ENCODE measurements around the gene CACNA1C. TPM values are rescaled to one million over a fixed set of nuclear protein-coding genes. Genes with fewer than 3 reads are reported as not detected.

The CACNA1C gene
- total RNA-seq, 2 donors from 2014 or later: 0.86 to 6.3 TPM

DNA sequence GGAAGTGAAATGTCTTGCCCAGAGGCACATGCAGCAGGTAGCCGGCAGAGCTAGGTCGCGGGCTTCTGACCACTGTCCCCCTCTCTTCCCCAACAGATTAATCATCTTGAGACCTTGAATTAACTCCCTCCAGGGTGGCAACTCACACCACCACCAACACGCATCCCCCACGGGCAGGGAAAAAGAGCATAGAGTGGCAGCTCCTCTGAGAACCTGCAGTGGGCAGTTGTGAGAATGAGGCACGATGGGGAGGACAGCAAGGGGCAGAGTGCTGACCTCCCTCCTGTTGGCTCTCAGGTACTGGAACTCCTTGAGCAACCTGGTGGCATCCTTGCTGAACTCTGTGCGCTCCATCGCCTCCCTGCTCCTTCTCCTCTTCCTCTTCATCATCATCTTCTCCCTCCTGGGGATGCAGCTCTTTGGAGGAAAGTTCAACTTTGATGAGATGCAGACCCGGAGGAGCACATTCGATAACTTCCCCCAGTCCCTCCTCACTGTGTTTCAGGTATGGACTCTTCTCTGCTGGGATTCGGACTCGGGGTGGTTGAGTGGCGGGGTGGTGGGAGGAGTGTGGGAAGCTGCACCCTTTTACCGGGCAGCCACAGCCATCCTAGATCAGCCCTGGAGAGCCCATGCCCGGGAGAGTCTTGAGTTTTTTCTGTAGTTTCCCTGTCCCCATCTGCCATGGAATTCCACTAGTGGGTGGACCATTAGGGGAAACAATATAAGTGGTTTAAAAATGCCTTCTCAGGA, 528.7 kb downstream of the CACNA1C start:
- H3K36me3 Mint-ChIP-seq (ENCODE audit: low read depth): no peaks in the 10 kb centered on the region
- H3K4me1 ChIP-seq (ENCODE audit: control insufficient read depth, insufficient read depth, low read length): no peaks in the 10 kb centered on the region
- TF ChIP-seq, protein P1, sequence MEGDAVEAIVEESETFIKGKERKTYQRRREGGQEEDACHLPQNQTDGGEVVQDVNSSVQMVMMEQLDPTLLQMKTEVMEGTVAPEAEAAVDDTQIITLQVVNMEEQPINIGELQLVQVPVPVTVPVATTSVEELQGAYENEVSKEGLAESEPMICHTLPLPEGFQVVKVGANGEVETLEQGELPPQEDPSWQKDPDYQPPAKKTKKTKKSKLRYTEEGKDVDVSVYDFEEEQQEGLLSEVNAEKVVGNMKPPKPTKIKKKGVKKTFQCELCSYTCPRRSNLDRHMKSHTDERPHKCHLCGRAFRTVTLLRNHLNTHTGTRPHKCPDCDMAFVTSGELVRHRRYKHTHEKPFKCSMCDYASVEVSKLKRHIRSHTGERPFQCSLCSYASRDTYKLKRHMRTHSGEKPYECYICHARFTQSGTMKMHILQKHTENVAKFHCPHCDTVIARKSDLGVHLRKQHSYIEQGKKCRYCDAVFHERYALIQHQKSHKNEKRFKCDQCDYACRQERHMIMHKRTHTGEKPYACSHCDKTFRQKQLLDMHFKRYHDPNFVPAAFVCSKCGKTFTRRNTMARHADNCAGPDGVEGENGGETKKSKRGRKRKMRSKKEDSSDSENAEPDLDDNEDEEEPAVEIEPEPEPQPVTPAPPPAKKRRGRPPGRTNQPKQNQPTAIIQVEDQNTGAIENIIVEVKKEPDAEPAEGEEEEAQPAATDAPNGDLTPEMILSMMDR (conservative IDR thresholded peaks at IDR 0.05): peak; percentile 59
- no peak overlapping the region for H3K4me3 ChIP-seq (ENCODE audit: low read length)
- H3K36me3 ChIP-seq (ENCODE audit: control insufficient read depth, insufficient read depth, low read length): no peaks in the 10 kb centered on the region
- no peak overlapping the region for H3K27ac ChIP-seq (ENCODE audit: low read depth, low read length)
- no peak overlapping the region for H3K4me3 Mint-ChIP-seq
- no peak overlapping the region for H3K9ac ChIP-seq (ENCODE audit: extremely low read depth, low read length, poor library complexity, severe bottlenecking)
- peaks cover 27% of the 10 kb centered on the region for H3K27me3 ChIP-seq (ENCODE audit: control insufficient read depth, insufficient read depth, low read length, poor library complexity, severe bottlenecking)
- peaks cover 51% of the 10 kb centered on the region for H3K27me3 Mint-ChIP-seq (ENCODE audit: insufficient read depth)
- no peaks in the 10 kb centered on the region for H3K9me3 Mint-ChIP-seq
- no peaks in the 10 kb centered on the region for H3K4me1 Mint-ChIP-seq
- DNase-seq: no peak
- no peak overlapping the region for H3K27ac Mint-ChIP-seq
- 85 to 90% methylated on average over 9 to 15 of the region's 15 CpGs for WGBS, 2 experiments (ENCODE audit: insufficient coverage in 1 of 2, insufficient read length in 1 of 2)
- no peaks in the 10 kb centered on the region for H3K9me3 ChIP-seq (ENCODE audit: control insufficient read depth, low read length)

DNA sequence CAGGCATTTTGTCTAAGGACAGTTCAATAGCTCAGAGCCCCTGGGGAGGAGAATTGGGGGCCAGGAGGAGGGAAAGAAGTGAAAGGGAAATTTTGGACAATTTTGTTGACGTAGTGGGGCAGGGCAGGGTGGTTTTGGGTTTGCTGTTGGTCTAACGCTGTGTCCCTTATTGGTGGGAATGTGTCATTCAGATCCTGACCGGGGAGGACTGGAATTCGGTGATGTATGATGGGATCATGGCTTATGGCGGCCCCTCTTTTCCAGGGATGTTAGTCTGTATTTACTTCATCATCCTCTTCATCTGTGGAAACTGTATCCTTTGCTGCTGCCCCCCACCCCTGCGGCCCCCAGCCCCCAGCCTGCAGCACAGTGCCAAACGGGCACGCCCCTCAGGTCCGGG, 529.8 kb downstream of the CACNA1C start:
- no peak overlapping the region for H3K4me3 Mint-ChIP-seq

DNA sequence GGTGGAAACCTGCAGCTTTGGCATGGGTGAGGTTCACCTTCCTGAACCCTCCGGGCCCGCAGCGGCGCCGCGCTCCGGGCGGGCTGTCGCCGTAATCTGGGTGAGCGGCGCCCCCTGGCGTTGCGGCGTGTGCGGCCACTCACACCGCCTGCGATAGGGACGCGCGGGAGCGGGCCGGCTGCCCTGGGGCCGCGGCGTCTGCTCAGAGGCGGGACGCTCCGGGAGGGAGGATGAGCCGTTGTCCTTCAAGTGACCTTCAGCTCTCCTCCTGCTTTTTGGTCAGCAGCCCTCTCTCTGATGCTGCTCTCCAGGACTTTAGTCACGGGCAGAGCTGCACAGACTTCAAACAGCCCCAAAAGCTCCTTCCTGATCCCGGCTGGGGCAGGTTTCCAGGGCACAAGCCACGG, 530.3 kb downstream of the CACNA1C start:
- H3K36me3 ChIP-seq (ENCODE audit: control insufficient read depth, insufficient read depth, low read length): no peaks in the 10 kb centered on the region
- Mint-ChIP-seq H3K4me3 (no peak overlapping the region), H3K27me3 (ENCODE audit: insufficient read depth) (peaks cover 52% of the 10 kb centered on the region), H3K36me3 (ENCODE audit: low read depth) (no peaks in the 10 kb centered on the region), H3K27ac (no peak overlapping the region), H3K4me1 (no peaks in the 10 kb centered on the region), H3K9me3 (no peaks in the 10 kb centered on the region)
- no peak overlapping the region for H3K9ac ChIP-seq (ENCODE audit: extremely low read depth, low read length, poor library complexity, severe bottlenecking)
- peaks cover 27% of the 10 kb centered on the region for H3K27me3 ChIP-seq (ENCODE audit: control insufficient read depth, insufficient read depth, low read length, poor library complexity, severe bottlenecking)
- H3K4me1 ChIP-seq (ENCODE audit: control insufficient read depth, insufficient read depth, low read length): no peaks in the 10 kb centered on the region
- H3K4me3 ChIP-seq (ENCODE audit: low read length): no peak overlapping the region
- TF ChIP-seq, protein P1 (conservative IDR thresholded peaks at IDR 0.05): peak; percentile 100
- no peak overlapping the region for H3K27ac ChIP-seq (ENCODE audit: low read depth, low read length)
- 13 to 50% methylated on average over 5 to 33 of the region's 33 CpGs for WGBS, 2 experiments (ENCODE audit: insufficient coverage in 1 of 2, insufficient read length in 1 of 2)
- no peaks in the 10 kb centered on the region for H3K9me3 ChIP-seq (ENCODE audit: control insufficient read depth, low read length)
- DNase-seq: peak; percentile 92

More for the DNA sequence above, 529.8 kb downstream of the CACNA1C start:
- DNase-seq: no peak
- H3K27ac ChIP-seq (ENCODE audit: low read depth, low read length): no peak overlapping the region
- Mint-ChIP-seq H3K27me3 (ENCODE audit: insufficient read depth) (peaks cover 48% of the 10 kb centered on the region), H3K36me3 (ENCODE audit: low read depth) (no peaks in the 10 kb centered on the region), H3K4me1 (no peaks in the 10 kb centered on the region), H3K27ac (no peak overlapping the region), H3K9me3 (no peaks in the 10 kb centered on the region)
- H3K27me3 ChIP-seq (ENCODE audit: control insufficient read depth, insufficient read depth, low read length, poor library complexity, severe bottlenecking): peaks cover 27% of the 10 kb centered on the region
- TF ChIP-seq, protein P1 (conservative IDR thresholded peaks at IDR 0.05): no peak
- H3K9ac ChIP-seq (ENCODE audit: extremely low read depth, low read length, poor library complexity, severe bottlenecking): no peak overlapping the region
- H3K4me3 ChIP-seq (ENCODE audit: low read length): no peak overlapping the region
- H3K9me3 ChIP-seq (ENCODE audit: control insufficient read depth, low read length): no peaks in the 10 kb centered on the region
- 80 to 95% methylated on average over 4 to 9 of the region's 9 CpGs for WGBS, 2 experiments (ENCODE audit: insufficient coverage in 1 of 2, insufficient read length in 1 of 2)
- no peaks in the 10 kb centered on the region for H3K4me1 ChIP-seq (ENCODE audit: control insufficient read depth, insufficient read depth, low read length)
- H3K36me3 ChIP-seq (ENCODE audit: control insufficient read depth, insufficient read depth, low read length): no peaks in the 10 kb centered on the region

Data from endodermal cell (in vitro differentiated cells).